SK-N-SH (cell line): ENCODE data around the gene C1QL4. TPM values are rescaled to one million over a fixed set of nuclear protein-coding genes. Genes with fewer than 3 reads are reported as not detected.
A peak's percentile ranks its signal among the peaks of the same experiment; 100 is the strongest.

ENCODE experiments used
- CTCF ChIA-PET: fragments of 300-600, 350-600 bp; formaldehyde crosslinking; extraction: SDS; loops from one replicate; lab custom pipeline; 2021; lab: Yijun Ruan, JAX
- POLR2A ChIA-PET: fragments of 350-600 bp; sonication (Branson Sonifier 250); formaldehyde crosslinking; extraction: SDS; loops from one replicate; lab custom pipeline; 2020; ENCODE audit warnings: antibody characterized with exemption, inconsistent platforms; lab: Yijun Ruan, JAX
- DNase-seq: peaks from one replicate; pipeline ENCODE4 v3.0.0; 2012
- H2AFZ ChIP-seq: fragments of 200-600 bp; sonication (generic); 2 replicates; pipeline ENCODE4 v1.8.1; 2016; ENCODE audit warnings: antibody characterized with exemption, mild to moderate bottlenecking, low read depth
- H3F3A ChIP-seq: fragments of 200-600 bp; sonication (generic); replicated peaks from 2 replicates; pipeline ENCODE3; 2016; ENCODE audit warnings: antibody characterized with exemption, mild to moderate bottlenecking; ENCODE audit not compliant: insufficient read depth
- H3K27ac ChIP-seq, 2 experiments: fragments of 200-500 bp in 1 of 2; fragments of 200-600 bp in 1 of 2; sonication (Bioruptor generic) in 1 of 2; sonication (generic), shearing (Covaris generic) in 1 of 2; 2 replicates each; pipeline versions ENCODE4 v1.5.1 to v1.6.1; 2014 to 2016; ENCODE audit warnings: low read depth in 2 of 2, inconsistent platforms in 1 of 2, low read length in 1 of 2, mild to moderate bottlenecking in 1 of 2, mixed read lengths in 1 of 2
- H3K27me3 ChIP-seq: fragments of 200-600 bp; sonication (generic), shearing (Covaris generic); 2 replicates; pipeline ENCODE4 v1.6.1; 2016; ENCODE audit warnings: mixed run types; ENCODE audit not compliant: insufficient read depth
- H3K36me3 ChIP-seq, 2 experiments: fragments of 200-500 bp in 1 of 2; fragments of 200-600 bp in 1 of 2; sonication (Bioruptor generic) in 1 of 2; sonication (generic) in 1 of 2; replicated peaks in 1 of 2; 2 replicates each; pipeline versions ENCODE3 to v1.5.1; 2014 to 2016; ENCODE audit warnings: low read length in 1 of 2, mild to moderate bottlenecking in 1 of 2; ENCODE audit not compliant: insufficient read depth in 2 of 2, control insufficient read depth in 1 of 2
- H3K4me1 ChIP-seq, 2 experiments: fragments of 200-500 bp in 1 of 2; fragments of 200-600 bp in 1 of 2; sonication (Bioruptor generic) in 1 of 2; sonication (generic), shearing (Covaris generic) in 1 of 2; 2 replicates each; pipeline versions ENCODE4 v1.5.1 to v1.6.1; 2014 to 2016; ENCODE audit warnings: low read depth in 1 of 2, low read length in 1 of 2, mixed run types in 1 of 2; ENCODE audit not compliant: insufficient read depth in 2 of 2, control insufficient read depth in 1 of 2
- H3K4me2 ChIP-seq: fragments of 200-600 bp; sonication (generic), shearing (Covaris generic); 2 replicates; pipeline ENCODE4 v1.6.1; 2017; ENCODE audit warnings: mixed run types
- H3K4me3 ChIP-seq, 2 experiments: fragments of 200-500 bp in 1 of 2; fragments of 200-600 bp in 1 of 2; sonication (Bioruptor generic) in 1 of 2; sonication (generic), shearing (Covaris generic) in 1 of 2; 2 replicates each; pipeline versions ENCODE4 v1.5.1 to v1.8.1; 2014 to 2016; ENCODE audit warnings: low read depth in 2 of 2, inconsistent platforms in 1 of 2, low read length in 1 of 2, mild to moderate bottlenecking in 1 of 2, mixed read lengths in 1 of 2, moderate library complexity in 1 of 2
- H3K79me2 ChIP-seq: fragments of 200-600 bp; sonication (generic); 2 replicates; pipeline ENCODE4 v1.8.1; 2017; ENCODE audit warnings: mild to moderate bottlenecking; ENCODE audit not compliant: insufficient read depth
- H3K9ac ChIP-seq: fragments of 200-600 bp; sonication (generic); 2 replicates; pipeline ENCODE4 v1.6.1; 2017; ENCODE audit warnings: mixed run types
- H3K9me2 ChIP-seq: fragments of 200-600 bp; sonication (generic); 2 replicates; pipeline ENCODE4 v1.6.1; 2017; ENCODE audit warnings: mixed run types
- H3K9me3 ChIP-seq: fragments of 200-600 bp; sonication (generic); 2 replicates; pipeline ENCODE4 v1.6.1; 2017; ENCODE audit warnings: mixed run types, mild to moderate bottlenecking, moderate library complexity
- H4K20me1 ChIP-seq: fragments of 200-600 bp; sonication (generic); 2 replicates; pipeline ENCODE4 v1.6.1; 2017; ENCODE audit warnings: mild to moderate bottlenecking, mixed run types; ENCODE audit not compliant: insufficient read depth
- EP300 ChIP-seq, 2 experiments: IDR thresholded peaks; 2 replicates each; pipeline versions ENCODE4 v1.4.0 to v1.6.1; 2012; ENCODE audit warnings: borderline replicate concordance in 1 of 2, low read depth in 1 of 2, low read length in 1 of 2
- FOXM1 ChIP-seq: IDR thresholded peaks from 2 replicates; pipeline ENCODE4 v1.4.0; 2012; ENCODE audit warnings: low read depth, mild to moderate bottlenecking
- IRF3 ChIP-seq: fragments of 150-350 bp; IDR thresholded peaks from 2 replicates; pipeline ENCODE4 v1.6.1; 2016; ENCODE audit warnings: mild to moderate bottlenecking, low read depth, low read length
- JUND ChIP-seq: IDR thresholded peaks from 2 replicates; pipeline ENCODE4 v1.4.0; 2012
- MAX ChIP-seq: IDR thresholded peaks from 2 replicates; pipeline ENCODE4 v1.4.0; 2012; ENCODE audit warnings: low read depth
- MXI1 ChIP-seq: IDR thresholded peaks from 2 replicates; pipeline ENCODE4 v1.6.1; 2012; ENCODE audit warnings: mild to moderate bottlenecking, low read depth, low read length, improper control_type of control experiment
- PBX3 ChIP-seq: IDR thresholded peaks from 2 replicates; pipeline ENCODE4; 2012
- POLR2AphosphoS5 ChIP-seq: IDR thresholded peaks from 2 replicates; pipeline ENCODE4 v1.6.1; 2012; ENCODE audit warnings: low read depth, low read length
- REST ChIP-seq: IDR thresholded peaks from 2 replicates; pipeline ENCODE4 v1.6.1; 2012; ENCODE audit warnings: mild to moderate bottlenecking, low read depth, low read length, moderate library complexity
- SIN3A ChIP-seq: IDR thresholded peaks from 2 replicates; pipeline ENCODE4 v1.6.1; 2012; ENCODE audit warnings: low read depth, mild to moderate bottlenecking, low read length, moderate library complexity, borderline replicate concordance
- TEAD4 ChIP-seq: IDR thresholded peaks from 2 replicates; pipeline ENCODE4 v1.4.0; 2012; ENCODE audit warnings: mild to moderate bottlenecking, borderline replicate concordance; ENCODE audit not compliant: insufficient read depth
- YY1 ChIP-seq: IDR thresholded peaks from 2 replicates; pipeline ENCODE4 v1.4.0; 2012; ENCODE audit warnings: low read depth, mild to moderate bottlenecking
- WGBS: methylation state at CpG from one replicate; pipeline ENCODE4 v1.1.6; 2017; ENCODE audit warnings: low lambda C conversion rate; 5-methylcytosine and 5-hydroxymethylcytosine counted together
- polyA plus RNA-seq, 3 experiments: library from polyadenylated mRNA; depleted of rRNA; stranded (reverse); fragments of >200 nt; gene quantifications; 2 replicates each; pipeline ENCODE4 v1.2.3, GENCODE V29; 2012
- TF ChIP-seq, protein P1 (sequence below): IDR thresholded peaks from 2 replicates; pipeline ENCODE4 v1.4.0; 2012; ENCODE audit warnings: low read depth, borderline replicate concordance

The C1QL4 gene
- polyA plus RNA-seq, 1 of the 3 experiments (the other 2 are of a cell fraction): 14.6 TPM

- Histone ChIP-seq H3K27me3 (no peaks in the 10 kb centered on the region), H3K4me2 (no peak overlapping the region), H3K4me3 (no peak overlapping the region; a peak in 1 of 4 replicates)
- TF ChIP-seq REST (no peak), MAX (no peak), MXI1 (no peak), IRF3 (no peak), JUND (no peak), TEAD4 (no peak), YY1 (no peak), EP300 (IDR thresholded peaks at IDR 0.05; ENCODE audit: borderline replicate concordance in 1 of 2, low read depth in 1 of 2, low read length in 1 of 2) (no peak), PBX3 (no peak), POLR2AphosphoS5 (no peak), SIN3A (no peak), FOXM1 (no peak)
- TF ChIP-seq, protein P1, sequence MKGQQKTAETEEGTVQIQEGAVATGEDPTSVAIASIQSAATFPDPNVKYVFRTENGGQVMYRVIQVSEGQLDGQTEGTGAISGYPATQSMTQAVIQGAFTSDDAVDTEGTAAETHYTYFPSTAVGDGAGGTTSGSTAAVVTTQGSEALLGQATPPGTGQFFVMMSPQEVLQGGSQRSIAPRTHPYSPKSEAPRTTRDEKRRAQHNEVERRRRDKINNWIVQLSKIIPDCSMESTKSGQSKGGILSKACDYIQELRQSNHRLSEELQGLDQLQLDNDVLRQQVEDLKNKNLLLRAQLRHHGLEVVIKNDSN: no peak
- TF ChIP-seq, all 33 proteins: peak for 0
- Histone ChIP-seq H3K79me2 (no peaks in the 10 kb centered on the region), H3K4me1 (peaks cover 7 to 29% of the 10 kb centered on the region in 2 experiments; a peak in 3 of 4 replicates), H2AFZ (no peak overlapping the region), H3K9ac (no peak overlapping the region), H3K27ac (no peak overlapping the region), H3K9me3 (no peaks in the 10 kb centered on the region), H3K9me2 (no peaks in the 10 kb centered on the region), H3F3A (no peaks in the 10 kb centered on the region), H3K36me3 (no peaks in the 10 kb centered on the region), H4K20me1 (no peaks in the 10 kb centered on the region)
- ChIA-PET CTCF (interaction anchor here (1.5 to 29.6 kb wide), 4 partner anchors 7 to 61 kb away, joined by 6 to 658 read pairs (median 134); partner anchors contain the start of genes C1QL4 and DNAJC22), POLR2A (interaction anchor here (3.6 kb wide), 1 partner anchor 26 kb away, joined by 34 read pairs; the partner anchor contains the start of gene TROAP)
- DNase-seq: peak; percentile 39
- WGBS: 87% methylated on average over 48 of the region's 54 CpGs
Measured at GRCh38 chr12:49296034-49296835, 40.8 kb downstream of the C1QL4 start.
